GM12801 (cell line): ENCODE results near the gene TP53I3.

Experiments
- TF ChIP-seq, protein P1 (sequence below): IDR thresholded peaks from one replicate; pipeline ENCODE4 v1.5.1; 2011; ENCODE audit warnings: control low read depth; ENCODE audit not compliant: insufficient read length; ENCODE audit errors: extremely low read depth

Gene TP53I3

DNA sequence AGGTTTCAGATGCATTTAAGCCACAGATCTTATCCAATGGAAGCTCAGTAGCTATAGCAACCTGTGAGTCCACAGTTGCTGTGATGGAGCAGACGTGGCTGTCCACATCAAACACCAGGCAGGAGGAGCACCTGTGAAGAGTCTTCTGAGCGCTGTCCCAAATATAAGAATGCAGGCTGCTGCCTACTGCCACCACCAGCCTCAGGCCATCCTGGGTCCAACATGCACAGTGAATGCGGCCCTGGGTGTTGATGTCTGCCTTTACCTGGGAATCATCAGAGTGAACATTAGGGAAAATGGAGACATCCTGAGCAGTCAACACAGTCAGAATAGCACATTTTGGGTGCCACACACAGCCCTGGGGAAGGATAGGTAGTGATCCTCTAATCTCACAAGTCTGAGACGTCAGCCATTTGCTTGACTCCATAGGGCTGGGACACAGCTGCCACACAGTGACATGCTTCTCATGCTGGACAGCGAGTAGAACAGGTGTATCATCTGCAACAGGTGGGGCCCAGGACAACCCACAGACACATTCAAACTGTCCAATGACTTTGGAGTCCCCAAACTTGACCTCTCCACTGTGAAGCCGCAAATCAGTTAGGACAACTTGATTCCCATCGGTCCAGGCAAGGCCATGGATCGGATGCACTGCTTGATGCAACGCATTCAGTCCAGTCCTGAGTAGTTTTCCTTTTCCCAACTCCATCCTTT lies 45.7 kb downstream of the TP53I3 start:
- TF ChIP-seq, protein P1, sequence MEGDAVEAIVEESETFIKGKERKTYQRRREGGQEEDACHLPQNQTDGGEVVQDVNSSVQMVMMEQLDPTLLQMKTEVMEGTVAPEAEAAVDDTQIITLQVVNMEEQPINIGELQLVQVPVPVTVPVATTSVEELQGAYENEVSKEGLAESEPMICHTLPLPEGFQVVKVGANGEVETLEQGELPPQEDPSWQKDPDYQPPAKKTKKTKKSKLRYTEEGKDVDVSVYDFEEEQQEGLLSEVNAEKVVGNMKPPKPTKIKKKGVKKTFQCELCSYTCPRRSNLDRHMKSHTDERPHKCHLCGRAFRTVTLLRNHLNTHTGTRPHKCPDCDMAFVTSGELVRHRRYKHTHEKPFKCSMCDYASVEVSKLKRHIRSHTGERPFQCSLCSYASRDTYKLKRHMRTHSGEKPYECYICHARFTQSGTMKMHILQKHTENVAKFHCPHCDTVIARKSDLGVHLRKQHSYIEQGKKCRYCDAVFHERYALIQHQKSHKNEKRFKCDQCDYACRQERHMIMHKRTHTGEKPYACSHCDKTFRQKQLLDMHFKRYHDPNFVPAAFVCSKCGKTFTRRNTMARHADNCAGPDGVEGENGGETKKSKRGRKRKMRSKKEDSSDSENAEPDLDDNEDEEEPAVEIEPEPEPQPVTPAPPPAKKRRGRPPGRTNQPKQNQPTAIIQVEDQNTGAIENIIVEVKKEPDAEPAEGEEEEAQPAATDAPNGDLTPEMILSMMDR = no peak
